Esophagus muscularis mucosa (tissue), 4 donors: ENCODE results near the gene THYN1. TPM values are rescaled to one million over a fixed set of nuclear protein-coding genes. Genes with fewer than 3 reads are reported as not detected.

Experiments used
- DNase-seq: peaks from one replicate; pipeline ENCODE4 v3.0.0-alpha.2; 2017; ENCODE audit errors: extremely low spot score
- H3K27ac ChIP-seq, 4 donors: fragments of 200-600 bp; sonication (generic); replicated peaks in 1 of 4; 1 replicate in 3 of 4; 2 replicates in 1 of 4; pipeline ENCODE4 v1.5.1; 2016 to 2019; ENCODE audit warnings: mild to moderate bottlenecking in 1 of 4
- H3K27me3 ChIP-seq, 4 donors: fragments of 200-600 bp; sonication (generic); one replicate each; pipeline versions ENCODE4 v1.5.1 to v1.6.0; 2016 to 2019
- H3K36me3 ChIP-seq, 4 donors: fragments of 200-600 bp; sonication (generic); one replicate each; pipeline ENCODE4 v1.5.1; 2016 to 2019
- H3K4me1 ChIP-seq, 4 donors: fragments of 200-600 bp; sonication (generic); one replicate each; pipeline ENCODE4 v1.5.1; 2016 to 2019
- H3K4me3 ChIP-seq, 4 donors: fragments of 200-600 bp; sonication (generic); 1 replicate in 2 of 4; 2 replicates in 2 of 4; pipeline ENCODE4 v1.5.1; 2016 to 2019; ENCODE audit warnings: mild to moderate bottlenecking in 4 of 4, moderate library complexity in 1 of 4
- H3K9me3 ChIP-seq, 4 donors: fragments of 200-600 bp; sonication (generic); 1 replicate in 3 of 4; 2 replicates in 1 of 4; pipeline ENCODE4 v1.5.1; 2016 to 2019
- EP300 ChIP-seq: sonication (generic); formaldehyde crosslinking; IDR thresholded peaks from one replicate; pipeline ENCODE4 v1.6.1; 2017; ENCODE audit warnings: antibody characterized with exemption
- POLR2A ChIP-seq: fragments of 450-650 bp; IDR thresholded peaks from one replicate; pipeline ENCODE4 v1.6.1; 2017; ENCODE audit warnings: antibody characterized with exemption, moderate library complexity, mild to moderate bottlenecking, low read depth
- POLR2AphosphoS5 ChIP-seq, 2 donors: sonication (generic); formaldehyde crosslinking; IDR thresholded peaks; one replicate each; pipeline ENCODE4 v1.6.1; 2017; ENCODE audit warnings: antibody characterized with exemption in 2 of 2
- WGBS: methylation state at CpG from one replicate; pipeline ENCODE4 v1.1.5; 2018; 5-methylcytosine and 5-hydroxymethylcytosine counted together
- intact Hi-C: fragments of 100-400 bp; cut with DNase I; formaldehyde crosslinking; loops from one replicate; pipeline ENCODE4 v1.15.1; 2023
- total RNA-seq, 4 donors: library from RNA; depleted of rRNA; stranded (reverse); fragments of >200 nt; gene quantifications; one replicate each; pipeline versions ENCODE4 v1.1.0 to v1.2.1, GENCODE V29; 2016
- TF ChIP-seq, protein P1 (sequence below), 3 experiments: fragments of 200-600 bp in 2 of 3; fragments of 450-650 bp in 1 of 3; sonication (generic) in 2 of 3; IDR thresholded peaks; one replicate each; pipeline ENCODE4 v1.5.1; 2017 to 2019; ENCODE audit warnings: antibody characterized with exemption in 3 of 3, mild to moderate bottlenecking in 2 of 3, moderate library complexity in 1 of 3

THYN1 gene
- total RNA-seq, 4 donors from 2014 or later = 34.1 to 59.6 (median 50.2) TPM

DNA sequence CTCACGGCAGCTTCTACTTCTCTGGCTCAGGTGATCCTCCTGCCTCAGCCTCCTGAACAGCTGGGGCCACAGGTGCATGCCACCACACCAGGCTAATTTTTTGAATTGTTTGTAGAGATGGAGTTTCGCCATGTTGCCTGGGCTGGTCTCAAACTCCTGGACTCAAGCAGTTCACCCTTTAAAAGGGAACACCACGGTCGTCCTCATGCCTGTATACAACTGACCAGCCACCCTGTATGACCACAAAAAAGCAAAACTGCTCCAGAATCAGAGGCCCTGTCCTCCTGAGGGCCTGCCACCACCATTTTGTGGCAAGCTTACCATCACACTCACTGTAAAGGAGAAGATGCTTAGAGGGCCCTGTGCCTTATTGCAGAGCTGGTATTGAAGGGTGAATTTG is 25.2 kb upstream of the THYN1 start:
- Histone ChIP-seq H3K27ac (no peak overlapping the region), H3K36me3 (no peaks in the 10 kb centered on the region), H3K9me3 (peaks cover 0 to 7% (median 0%) of the 10 kb centered on the region in 4 donors), H3K27me3 (peaks cover 15 to 87% (median 44%) of the 10 kb centered on the region in 4 donors), H3K4me3 (no peak overlapping the region), H3K4me1 (peaks cover 16 to 24% (median 23%) of the 10 kb centered on the region in 4 donors)
- DNase-seq = peak; percentile 81
- TF ChIP-seq, protein P1, sequence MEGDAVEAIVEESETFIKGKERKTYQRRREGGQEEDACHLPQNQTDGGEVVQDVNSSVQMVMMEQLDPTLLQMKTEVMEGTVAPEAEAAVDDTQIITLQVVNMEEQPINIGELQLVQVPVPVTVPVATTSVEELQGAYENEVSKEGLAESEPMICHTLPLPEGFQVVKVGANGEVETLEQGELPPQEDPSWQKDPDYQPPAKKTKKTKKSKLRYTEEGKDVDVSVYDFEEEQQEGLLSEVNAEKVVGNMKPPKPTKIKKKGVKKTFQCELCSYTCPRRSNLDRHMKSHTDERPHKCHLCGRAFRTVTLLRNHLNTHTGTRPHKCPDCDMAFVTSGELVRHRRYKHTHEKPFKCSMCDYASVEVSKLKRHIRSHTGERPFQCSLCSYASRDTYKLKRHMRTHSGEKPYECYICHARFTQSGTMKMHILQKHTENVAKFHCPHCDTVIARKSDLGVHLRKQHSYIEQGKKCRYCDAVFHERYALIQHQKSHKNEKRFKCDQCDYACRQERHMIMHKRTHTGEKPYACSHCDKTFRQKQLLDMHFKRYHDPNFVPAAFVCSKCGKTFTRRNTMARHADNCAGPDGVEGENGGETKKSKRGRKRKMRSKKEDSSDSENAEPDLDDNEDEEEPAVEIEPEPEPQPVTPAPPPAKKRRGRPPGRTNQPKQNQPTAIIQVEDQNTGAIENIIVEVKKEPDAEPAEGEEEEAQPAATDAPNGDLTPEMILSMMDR (IDR thresholded peaks at IDR 0.05) = no peak
- TF ChIP-seq EP300 = no peak
- TF ChIP-seq POLR2AphosphoS5 (IDR thresholded peaks at IDR 0.05) = no peak
- no peak for TF ChIP-seq POLR2A
- intact Hi-C loops = no loop called here
- 88% methylated on average over 4 of the region's 4 CpGs for WGBS

DNA sequence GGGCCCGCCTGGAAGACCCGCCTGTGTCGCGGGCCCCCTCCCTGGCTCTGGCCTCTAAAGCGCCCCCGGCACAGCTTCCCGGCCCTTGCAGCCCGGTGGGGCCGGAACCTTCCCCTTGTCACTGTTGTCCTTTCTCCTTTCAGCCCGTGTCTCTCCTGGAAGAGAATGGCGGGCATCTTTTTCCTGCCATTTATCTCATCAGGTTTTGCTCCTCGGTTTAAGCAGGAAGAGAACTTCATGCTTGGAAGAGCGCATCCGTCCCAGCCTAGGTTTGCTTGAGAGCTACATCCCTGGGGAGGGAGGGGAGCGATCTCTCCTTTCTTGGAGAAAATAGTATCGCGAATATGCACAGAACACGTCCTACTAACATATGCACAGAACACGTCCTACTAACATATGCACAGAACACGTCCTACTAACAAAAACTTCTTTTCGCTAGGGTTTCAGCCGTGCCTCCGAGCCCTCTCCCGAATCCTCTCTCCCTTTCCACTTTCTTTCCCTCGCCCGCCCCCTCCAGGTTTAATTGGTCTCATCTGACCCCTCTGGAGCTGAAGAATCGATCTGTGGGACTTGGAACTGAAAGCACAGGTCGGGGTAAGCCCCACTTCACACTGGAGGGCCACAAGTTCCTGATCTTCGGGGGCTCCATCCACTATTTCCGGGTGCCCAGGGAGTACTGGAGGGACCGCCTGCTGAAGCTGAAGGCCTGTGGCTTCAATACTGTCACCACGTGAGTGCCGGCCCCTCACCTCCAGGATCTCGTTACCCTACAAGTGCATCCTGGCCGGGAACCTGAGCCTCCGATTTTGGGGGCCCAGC is 24.2 kb upstream of the THYN1 start:
- Histone ChIP-seq H3K27ac (no peak overlapping the region), H3K9me3 (peaks cover 0 to 7% (median 0%) of the 10 kb centered on the region in 4 donors), H3K4me3 (peak overlapping the region; percentile 36 to 50 (median 45)), H3K27me3 (peaks cover 15 to 87% (median 47%) of the 10 kb centered on the region in 4 donors), H3K36me3 (no peaks in the 10 kb centered on the region), H3K4me1 (peaks cover 16 to 24% (median 23%) of the 10 kb centered on the region in 4 donors)
- intact Hi-C loops = no loop called here
- TF ChIP-seq POLR2AphosphoS5 (IDR thresholded peaks at IDR 0.05) (no peak), POLR2A (no peak), EP300 (no peak)
- TF ChIP-seq, protein P1 (IDR thresholded peaks at IDR 0.05) = no peak
- peak; percentile 83 for DNase-seq
- 36% methylated on average over 27 of the region's 36 CpGs for WGBS

DNA sequence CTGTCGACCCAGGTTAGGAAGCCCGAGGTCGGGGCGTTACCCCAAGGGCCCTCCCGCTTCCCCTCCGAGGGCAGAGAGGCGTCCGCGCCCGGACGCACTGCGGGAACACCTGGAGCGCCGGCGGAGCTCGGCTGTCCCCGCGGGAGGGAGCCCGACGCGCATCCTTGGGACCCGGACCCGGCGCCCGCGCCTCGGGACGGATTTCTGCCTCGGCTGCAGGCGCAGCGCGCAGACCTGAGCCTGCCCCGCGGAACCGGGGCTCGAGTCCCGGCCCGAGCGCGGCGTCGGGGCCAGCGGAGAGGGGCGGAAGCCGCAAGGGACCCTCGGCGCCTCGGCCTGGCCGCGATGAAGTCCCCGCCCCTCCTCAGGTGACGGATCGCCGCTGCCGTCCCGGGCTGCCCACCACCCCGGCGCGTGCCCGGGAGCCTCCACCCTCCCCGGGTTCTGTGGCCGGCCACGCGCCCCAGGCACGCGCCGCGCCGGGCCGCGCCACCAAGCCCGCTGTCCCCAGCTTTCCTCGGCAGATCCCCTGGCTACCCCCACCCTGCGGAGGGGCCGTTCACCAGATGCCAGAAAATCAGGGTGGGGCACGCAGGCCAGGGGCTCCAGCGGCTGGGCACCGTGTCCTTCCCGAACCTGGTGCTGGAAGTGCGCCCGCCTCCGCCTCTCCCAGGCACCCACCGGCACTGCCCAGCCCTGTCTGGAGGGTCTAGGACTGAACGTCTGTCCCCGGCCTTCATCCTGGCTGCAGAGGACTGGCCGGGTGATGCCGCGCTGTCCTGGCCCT is 23.4 kb upstream of the THYN1 start:
- Histone ChIP-seq H3K4me3 (peak overlapping the region; percentile 36 to 50 (median 45)), H3K27me3 (peaks cover 15 to 92% (median 47%) of the 10 kb centered on the region in 4 donors), H3K4me1 (peaks cover 16 to 24% (median 23%) of the 10 kb centered on the region in 4 donors), H3K9me3 (peaks cover 0 to 7% (median 0%) of the 10 kb centered on the region in 4 donors), H3K27ac (no peak overlapping the region), H3K36me3 (no peaks in the 10 kb centered on the region)
- TF ChIP-seq POLR2A (no peak), POLR2AphosphoS5 (IDR thresholded peaks at IDR 0.05) (no peak), EP300 (no peak)
- TF ChIP-seq, protein P1 (IDR thresholded peaks at IDR 0.05) = no peak
- peak; percentile 60 for DNase-seq
- no CpG with 5 or more reads among the region's 88 CpGs for WGBS
- intact Hi-C loops = no loop called here

DNA sequence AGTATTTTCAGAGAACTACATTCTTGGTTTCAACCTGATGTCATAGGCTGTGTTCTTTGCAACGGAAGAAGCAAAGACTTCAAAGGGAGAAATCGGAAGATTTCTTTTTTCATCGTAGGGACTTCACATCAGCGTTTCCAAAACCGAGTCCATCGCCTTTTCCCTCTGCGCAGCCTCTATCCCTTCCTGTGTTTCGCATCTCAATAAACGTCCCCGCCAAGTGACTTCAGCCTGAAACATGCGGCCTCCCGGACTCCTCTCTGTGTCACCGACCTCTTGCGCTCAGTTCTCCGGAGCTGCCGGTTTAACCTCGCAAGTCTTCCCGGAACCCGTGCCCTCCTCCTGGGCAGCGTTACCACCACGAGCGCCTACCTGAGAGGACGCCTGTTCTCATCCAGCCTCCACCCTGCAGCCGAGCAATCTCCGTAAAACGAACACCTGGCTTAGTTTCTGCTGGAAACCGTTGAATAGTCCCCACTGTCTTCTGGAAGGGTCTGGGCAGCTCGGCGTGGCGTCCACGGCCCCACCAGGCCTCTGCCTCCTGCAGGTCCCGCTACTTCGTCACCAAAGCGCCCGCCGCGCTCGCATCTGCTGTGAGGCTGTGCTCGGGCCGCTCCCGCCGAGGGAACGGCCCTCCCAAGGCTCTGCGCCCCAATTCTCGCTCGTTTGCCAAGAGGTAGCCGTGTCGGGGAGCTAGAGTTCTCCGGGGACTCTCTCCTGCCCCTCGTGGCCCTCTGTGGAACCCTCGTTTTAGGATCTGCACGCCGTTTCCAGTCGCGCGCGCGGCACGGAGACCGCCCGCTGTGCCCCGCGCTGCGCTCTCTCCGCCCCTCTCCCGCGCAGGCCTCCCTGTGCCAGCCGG is 22.6 kb upstream of the THYN1 start, which contains the start of gene GLB1L3:
GLB1L3 (plus strand) TSS at position 846 of the 862 bp plus-strand sequence. CDS start 362 bp downstream, outside the sequence.
- H3K4me1 ChIP-seq = peaks cover 16 to 24% (median 23%) of the 10 kb centered on the region in 4 donors
- H3K36me3 ChIP-seq = no peaks in the 10 kb centered on the region
- intact Hi-C loops = no loop called here
- 2% methylated on average over 49 of the region's 68 CpGs for WGBS
- peak within 1 kb of the TSS; percentile 36 to 50 (median 45) for H3K4me3 ChIP-seq
- TF ChIP-seq, protein P1 (IDR thresholded peaks at IDR 0.05) = peak in 1 of 3 experiments; percentile 29
- no peak for TF ChIP-seq POLR2A
- no peak for DNase-seq
- H3K27ac ChIP-seq = no peak within 1 kb of the TSS
- H3K9me3 ChIP-seq = peaks cover 0 to 7% (median 0%) of the 10 kb centered on the region in 4 donors
- H3K27me3 ChIP-seq = peaks cover 15 to 97% (median 47%) of the 10 kb centered on the region in 4 donors
